GM12873 (cell line): ENCODE data around the gene POLRMT.

Experiments
- CTCF ChIP-seq: IDR thresholded peaks from 2 replicates; pipeline ENCODE4 v1.5.1; 2012; ENCODE audit warnings: low read depth, mild to moderate bottlenecking, moderate library complexity, low read length, control low read depth; ENCODE audit not compliant: insufficient read depth; ENCODE audit errors: missing control alignments

POLRMT gene

DNA sequence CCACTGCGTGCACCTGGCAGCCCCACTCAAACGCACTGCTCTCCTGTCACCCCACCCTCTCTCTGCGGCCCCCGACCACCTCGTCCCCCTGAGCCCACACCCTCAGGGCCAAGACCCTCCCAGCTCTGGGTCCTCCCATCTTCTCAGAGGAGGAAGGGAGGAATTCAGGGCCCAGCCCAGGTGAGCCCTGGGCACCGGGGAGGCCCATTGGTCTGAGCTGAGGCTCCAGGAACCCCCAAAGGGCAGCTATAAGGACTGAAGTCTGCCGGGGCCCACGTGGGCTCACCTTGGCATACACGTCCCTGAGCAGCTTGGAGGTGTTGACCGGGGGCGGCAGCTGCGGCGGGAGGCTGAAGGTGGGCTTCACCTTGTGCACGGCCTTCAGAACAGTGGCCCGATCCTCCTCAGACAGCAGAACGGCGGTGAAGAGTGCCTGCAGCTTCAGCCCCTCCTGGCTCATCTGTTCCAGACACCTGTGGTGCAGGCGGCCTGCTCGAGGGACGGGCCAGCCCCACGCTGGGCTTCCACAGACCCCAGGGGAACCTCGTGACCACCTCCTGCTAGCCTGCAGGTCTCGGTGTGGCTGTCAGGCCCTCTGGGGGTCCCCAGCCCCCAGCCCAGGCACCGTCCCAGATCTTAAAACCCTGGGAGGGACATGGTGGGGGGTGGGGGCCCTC is 8.8 kb downstream of the POLRMT start:
- no peak for TF ChIP-seq CTCF

DNA sequence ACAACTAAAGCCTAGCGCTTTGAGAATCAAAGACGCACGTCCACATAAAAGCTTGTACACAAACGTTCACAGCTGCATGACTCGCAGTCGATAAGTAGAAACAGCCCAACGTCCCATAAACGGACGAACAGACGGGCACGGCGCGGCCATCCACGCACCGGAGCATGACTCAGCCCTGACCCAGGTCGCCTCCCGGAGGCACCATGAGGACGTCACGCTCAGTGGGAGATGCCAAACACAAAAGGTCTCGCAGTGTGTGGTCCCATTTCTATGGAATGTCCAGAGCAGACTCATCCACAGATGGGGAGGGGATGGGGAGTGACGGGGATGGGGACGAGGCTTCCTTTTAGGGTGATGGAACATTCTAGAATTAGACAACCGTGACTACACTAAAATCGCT is 9.4 kb downstream of the POLRMT start:
- TF ChIP-seq CTCF: no peak

DNA sequence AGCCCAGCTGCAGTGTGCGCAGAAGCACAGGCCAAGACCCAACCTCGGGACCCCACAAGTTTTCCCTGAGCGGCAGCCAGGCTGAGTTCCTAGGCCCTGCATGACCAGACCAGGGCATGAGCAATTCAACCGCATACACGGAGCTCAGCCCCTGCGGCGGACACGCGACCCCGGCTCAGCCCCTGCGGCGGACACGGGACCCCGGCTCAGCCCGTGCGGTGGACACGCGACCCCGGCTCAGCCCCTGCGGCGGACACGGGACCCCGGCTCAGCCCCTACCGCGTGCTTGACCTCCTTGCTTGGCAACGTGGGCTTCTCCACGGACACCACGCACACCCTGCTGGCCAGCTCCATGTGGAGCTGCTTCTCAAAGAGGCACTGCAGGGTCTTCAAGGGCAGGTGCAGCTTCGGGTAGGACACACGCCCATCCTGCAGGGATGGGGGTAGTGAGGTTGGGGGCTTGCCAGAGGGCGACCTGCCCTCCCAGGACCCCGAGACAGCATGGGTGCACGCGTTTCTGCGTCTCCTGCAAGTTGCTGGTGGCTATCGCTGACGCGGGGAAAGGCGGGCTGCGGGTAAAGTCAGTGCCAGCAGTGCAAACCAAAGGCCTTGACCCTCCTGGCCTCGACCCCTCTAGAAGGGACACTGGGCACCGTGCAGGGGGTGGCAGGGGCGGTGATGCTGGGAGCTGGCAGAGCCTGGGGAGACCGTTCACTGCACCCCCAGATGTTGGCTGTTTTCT is 10.0 kb downstream of the POLRMT start:
- no peak for TF ChIP-seq CTCF

GRCh38 chr19:622666-623065 is 10.7 kb downstream of the POLRMT start:
- no peak for TF ChIP-seq CTCF

DNA sequence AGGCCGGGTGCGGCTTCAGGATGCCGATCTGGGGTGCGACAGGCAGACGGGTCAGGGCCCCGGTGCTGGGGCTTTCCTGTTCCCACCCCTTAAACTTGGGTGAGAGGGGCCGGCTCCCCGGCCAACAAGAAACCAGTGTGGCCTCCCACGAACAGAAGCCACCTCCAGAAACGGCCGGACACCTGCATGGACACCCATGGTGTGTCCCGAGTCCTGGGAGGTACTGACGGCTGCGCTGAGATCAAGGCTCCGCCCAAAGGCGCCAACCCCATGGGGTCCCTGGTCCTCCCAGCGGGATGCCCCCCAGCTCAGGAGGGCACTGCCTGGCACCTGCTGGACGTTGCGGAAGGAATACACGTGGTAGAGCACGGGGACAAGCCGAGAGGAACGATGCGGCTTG is 11.5 kb downstream of the POLRMT start:
- no peak for TF ChIP-seq CTCF

DNA sequence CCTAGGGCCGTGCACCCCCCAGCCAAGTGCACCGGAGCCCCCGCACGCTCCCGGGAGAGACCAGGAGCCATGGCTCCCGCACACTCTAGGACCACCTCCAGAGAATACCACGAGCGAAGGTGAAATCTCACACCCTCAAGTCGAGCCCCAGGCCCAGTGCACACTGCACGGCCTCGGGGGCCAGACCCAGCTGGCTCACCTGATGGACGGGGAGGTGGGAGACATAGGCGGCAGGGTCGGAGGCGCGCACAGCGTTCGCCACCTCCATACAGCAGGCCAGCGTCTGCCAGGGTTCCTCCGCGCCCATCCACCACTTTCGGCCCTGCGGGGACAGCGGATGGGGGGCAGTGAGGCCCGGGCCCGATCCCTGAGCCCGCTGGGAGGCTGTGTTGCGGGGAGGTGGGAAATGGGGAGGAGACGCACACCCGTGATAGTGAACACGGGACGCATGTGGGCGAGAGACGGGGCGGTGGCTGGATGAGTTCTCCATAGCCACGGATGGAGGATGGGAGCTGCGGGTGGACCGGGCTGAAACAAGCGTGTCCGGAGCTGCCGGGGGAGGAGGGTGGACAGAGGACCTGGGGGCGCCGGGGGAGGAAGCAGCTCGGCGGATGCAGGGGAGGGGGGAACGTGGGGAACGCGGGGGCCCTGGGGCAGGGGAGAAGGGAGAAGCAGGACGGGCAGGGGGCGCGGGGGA is 13.0 kb downstream of the POLRMT start:
- TF ChIP-seq CTCF: no peak

DNA sequence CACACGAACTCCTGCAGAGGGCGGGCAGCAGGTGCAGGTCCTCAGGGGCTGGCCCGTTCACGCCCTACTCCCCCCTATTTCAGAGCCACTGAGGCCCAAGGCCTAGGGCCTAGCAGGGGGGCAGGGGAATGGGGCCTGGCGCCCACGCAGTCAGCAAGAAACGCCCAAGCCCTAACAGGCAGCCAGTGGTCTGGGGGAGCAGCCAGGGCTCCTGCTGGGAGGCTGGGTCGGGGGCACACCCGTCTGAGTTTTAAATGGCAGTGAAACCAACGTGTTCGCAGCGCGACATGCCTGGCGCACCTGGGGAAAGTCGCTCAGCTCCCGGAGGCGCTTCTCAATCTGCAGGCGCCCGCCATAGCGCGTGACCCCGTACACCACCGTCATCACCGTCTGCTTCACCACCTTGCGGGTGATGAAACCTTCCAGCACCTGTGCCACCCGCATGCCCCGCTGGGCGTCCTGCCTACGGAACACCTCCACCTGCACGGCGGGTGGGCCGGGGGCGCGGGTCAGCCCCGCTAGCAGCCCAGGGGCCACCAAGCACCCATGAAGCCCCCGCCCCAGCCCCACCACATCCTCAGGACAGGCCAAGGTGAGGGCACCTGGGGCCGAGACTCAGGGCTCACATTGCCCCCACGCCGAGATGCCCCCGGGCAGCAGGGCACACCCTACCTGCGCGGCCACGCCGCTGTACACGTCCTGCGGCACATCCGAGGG is 13.9 kb downstream of the POLRMT start:
- no peak for TF ChIP-seq CTCF
